IPS-NIHi7 (cell line): ENCODE measurements around the gene OPN1MW2.
"Not testable (repeated sequence)": the region's sequence is repeated elsewhere in the genome, so short reads cannot be mapped to it uniquely, and the experiment has no call there.

Experiments
- DNase-seq: peaks from one replicate; pipeline ENCODE4 v3.0.0; 2012; ENCODE audit warnings: mixed read lengths; ENCODE audit errors: extremely low spot score

OPN1MW2 gene

GRCh38 chrX:154219456-154219855 is at the start of gene OPN1MW2:
OPN1MW2 (plus strand) TSS chrX:154219756; CDS start chrX:154219816, 60 bp downstream.
- DNase-seq, result not testable (repeated sequence)

- DNase-seq, result not testable (repeated sequence)
Observed at GRCh38 chrX:154172535-154172943, 47.0 kb upstream of the OPN1MW2 start.

- not testable (repeated sequence) for DNase-seq
Observed at GRCh38 chrX:154174356-154174755, 45.2 kb upstream of the OPN1MW2 start.

- DNase-seq, result not testable (repeated sequence)
Observed at GRCh38 chrX:154182296-154182695, 37.3 kb upstream of the OPN1MW2 start, which contains the start of gene OPN1MW. OPN1MW (plus strand) TSS chrX:154182596; CDS start chrX:154182678, 82 bp downstream.

GRCh38 chrX:154183794-154184193 is 35.8 kb upstream of the OPN1MW2 start:
- not testable (repeated sequence) for DNase-seq

- not testable (repeated sequence) for DNase-seq
Observed at GRCh38 chrX:154192846-154193245, 26.7 kb upstream of the OPN1MW2 start.

GRCh38 chrX:154194316-154194715 is 25.2 kb upstream of the OPN1MW2 start:
- not testable (repeated sequence) for DNase-seq

- not testable (repeated sequence) for DNase-seq
Observed at GRCh38 chrX:154196466-154196865, 23.1 kb upstream of the OPN1MW2 start.

- not testable (repeated sequence) for DNase-seq
Observed at GRCh38 chrX:154209670-154210418, 9.7 kb upstream of the OPN1MW2 start.

- DNase-seq, result not testable (repeated sequence)
Observed at GRCh38 chrX:154211057-154211456, 8.5 kb upstream of the OPN1MW2 start.

GRCh38 chrX:154211499-154211898 is 8.1 kb upstream of the OPN1MW2 start:
- DNase-seq, result not testable (repeated sequence)

- DNase-seq, result not testable (repeated sequence)
Observed at GRCh38 chrX:154225292-154225691, 5.7 kb downstream of the OPN1MW2 start.

GRCh38 chrX:154226706-154227105 is 7.2 kb downstream of the OPN1MW2 start:
- not testable (repeated sequence) for DNase-seq

- DNase-seq, result not testable (repeated sequence)
Observed at GRCh38 chrX:154231443-154231842, 11.9 kb downstream of the OPN1MW2 start.

GRCh38 chrX:154233620-154234019 is 14.1 kb downstream of the OPN1MW2 start:
- DNase-seq, result not testable (repeated sequence)

- not testable (repeated sequence) for DNase-seq
Observed at GRCh38 chrX:154238939-154239559, 19.5 kb downstream of the OPN1MW2 start.

- DNase-seq, result not testable (repeated sequence)
Observed at GRCh38 chrX:154239982-154240503, 20.5 kb downstream of the OPN1MW2 start.

GRCh38 chrX:154247377-154248045 is 28.0 kb downstream of the OPN1MW2 start:
- DNase-seq, result not testable (repeated sequence)

GRCh38 chrX:154248076-154248475 is 28.5 kb downstream of the OPN1MW2 start:
- not testable (repeated sequence) for DNase-seq

- not testable (repeated sequence) for DNase-seq
Observed at GRCh38 chrX:154257282-154257681, 37.7 kb downstream of the OPN1MW2 start, which contains the start of gene OPN1MW3. OPN1MW3 (plus strand) TSS chrX:154257582; CDS start chrX:154257620, 38 bp downstream.

GRCh38 chrX:154258711-154259110 is 39.2 kb downstream of the OPN1MW2 start:
- DNase-seq, result not testable (repeated sequence)

GRCh38 chrX:154263072-154263471 is 43.5 kb downstream of the OPN1MW2 start:
- DNase-seq, result not testable (repeated sequence)
